Measurements from ENCODE around the gene EPPIN.
"Not testable (repeated sequence)": the region's sequence is repeated elsewhere in the genome, so short reads cannot be mapped to it uniquely, and the experiment has no call there.

EPPIN gene

GRCh38 chr20:45547206-45547770, at the start of gene EPPIN:
Gene EPPIN (minus strand): TSS chr20:45547401. CDS start chr20:45547357, 44 bp downstream.
- no peak for DNase-seq

- DNase-seq: no peak
Measured at GRCh38 chr20:45595235-45595634, 48.0 kb upstream of the EPPIN start.

DNA sequence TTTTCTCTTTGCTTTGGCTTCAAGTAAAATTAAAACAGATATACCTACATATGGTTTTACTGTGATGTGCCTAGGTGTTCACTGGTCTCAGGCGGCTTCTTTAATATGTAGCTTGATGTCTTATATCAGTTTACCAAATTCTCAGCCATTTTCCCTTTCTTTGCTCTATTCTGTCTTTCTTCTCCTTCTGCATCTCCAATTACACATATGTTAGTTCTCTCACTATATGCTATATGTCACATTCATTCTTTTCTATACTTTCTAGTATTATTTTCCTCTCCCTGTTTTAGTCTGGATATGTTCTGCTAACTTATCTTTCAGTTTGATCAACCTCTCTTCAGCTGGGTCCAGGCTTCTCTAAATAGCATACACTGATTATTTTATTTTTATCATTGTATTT, 46.3 kb upstream of the EPPIN start:
- no peak for DNase-seq

GRCh38 chr20:45592574-45593189, 45.5 kb upstream of the EPPIN start:
- DNase-seq: peak; percentile 57

DNA sequence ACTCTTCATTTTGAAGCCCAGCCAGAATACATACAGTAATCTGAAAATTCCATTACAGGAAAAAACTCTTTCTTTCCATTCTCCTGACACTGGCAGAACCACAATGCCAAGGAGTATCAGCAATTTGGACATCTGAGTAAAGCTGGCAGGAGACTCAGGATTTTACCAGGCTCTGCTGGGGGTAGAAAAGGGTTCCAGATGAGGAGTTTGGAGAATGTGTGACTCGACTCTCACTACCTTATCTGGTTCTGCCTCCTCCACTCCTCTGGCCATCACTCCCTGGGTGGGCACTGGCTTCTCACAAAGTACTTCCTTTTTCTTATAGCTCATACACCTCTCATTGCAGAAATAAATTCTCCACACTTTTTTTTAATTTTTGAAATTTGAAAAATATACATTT, 42.5 kb upstream of the EPPIN start:
- DNase-seq: no peak

DNA sequence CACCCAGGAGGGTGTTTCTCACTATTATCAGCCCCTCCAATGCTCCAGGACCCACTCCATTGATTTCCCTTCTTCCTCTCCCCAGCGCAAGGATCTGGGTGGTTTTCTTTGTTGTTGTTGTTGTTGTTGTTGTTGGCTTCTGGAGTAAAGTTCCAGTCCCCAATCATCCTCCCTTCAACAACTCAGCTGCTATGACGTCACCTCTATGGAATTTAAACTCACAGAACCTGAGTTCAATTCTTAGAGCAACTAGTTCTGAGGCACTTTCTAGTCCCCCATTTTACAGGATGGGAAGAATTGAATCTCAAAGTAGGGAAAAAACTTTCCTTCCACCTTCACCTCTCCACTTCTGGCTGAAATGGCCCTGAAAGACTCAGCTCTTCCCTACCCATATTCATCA, 41.6 kb upstream of the EPPIN start:
- DNase-seq: no peak

- DNase-seq: not testable (repeated sequence)
Measured at GRCh38 chr20:45585986-45586385, 38.8 kb upstream of the EPPIN start.

- not testable (repeated sequence) for DNase-seq
Measured at GRCh38 chr20:45584294-45584693, 37.1 kb upstream of the EPPIN start.

DNA sequence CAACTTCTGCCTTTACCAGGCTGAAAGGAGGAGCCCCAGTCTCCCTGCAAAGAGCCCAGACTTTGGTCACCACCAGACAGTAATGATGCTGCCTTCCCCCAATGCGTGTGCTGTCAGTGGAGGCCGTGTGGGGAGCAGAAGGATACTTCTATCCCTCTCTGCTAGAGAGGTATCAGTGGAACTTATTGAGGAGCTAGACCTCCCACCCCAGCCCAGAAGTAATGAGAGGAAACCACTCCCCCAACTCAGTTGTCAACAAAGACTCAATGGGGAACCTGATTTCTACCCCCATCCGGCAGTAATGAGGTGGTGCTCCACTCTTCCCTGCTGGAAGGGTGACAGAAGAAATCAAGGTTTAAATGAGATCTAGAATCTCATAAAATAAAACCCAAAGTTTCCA, 36.3 kb upstream of the EPPIN start:
- no peak for DNase-seq

- no peak for DNase-seq
Measured at GRCh38 chr20:45581702-45582101, 34.5 kb upstream of the EPPIN start.

DNA sequence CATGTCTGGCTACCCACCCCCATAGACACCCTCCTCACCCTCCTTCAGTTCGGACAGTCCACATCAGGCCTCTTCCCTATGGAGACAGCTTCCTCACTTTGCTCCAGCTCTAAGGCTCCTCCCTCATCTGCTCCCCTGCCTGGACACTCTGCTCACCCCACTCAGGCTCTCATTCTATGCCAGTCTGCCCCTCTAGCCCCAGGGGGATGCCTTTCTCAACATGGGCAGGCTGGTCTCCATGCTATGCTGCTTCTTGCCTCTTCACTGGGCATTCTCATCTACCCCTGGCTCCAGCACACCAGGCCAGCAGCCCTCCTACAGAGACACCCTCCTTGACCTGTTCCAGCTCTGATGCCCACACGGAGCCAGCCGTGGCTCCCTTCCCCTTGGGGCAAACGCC, 32.0 kb upstream of the EPPIN start, which contains the start of gene WFDC8:
Gene WFDC8, minus strand, starts transcription at position 101 of the 400 bp plus-strand sequence. Its CDS starts 37 bp downstream, at position 64.
- no peak for DNase-seq

- DNase-seq: no peak
Measured at GRCh38 chr20:45578231-45578630, 31.0 kb upstream of the EPPIN start.

DNA sequence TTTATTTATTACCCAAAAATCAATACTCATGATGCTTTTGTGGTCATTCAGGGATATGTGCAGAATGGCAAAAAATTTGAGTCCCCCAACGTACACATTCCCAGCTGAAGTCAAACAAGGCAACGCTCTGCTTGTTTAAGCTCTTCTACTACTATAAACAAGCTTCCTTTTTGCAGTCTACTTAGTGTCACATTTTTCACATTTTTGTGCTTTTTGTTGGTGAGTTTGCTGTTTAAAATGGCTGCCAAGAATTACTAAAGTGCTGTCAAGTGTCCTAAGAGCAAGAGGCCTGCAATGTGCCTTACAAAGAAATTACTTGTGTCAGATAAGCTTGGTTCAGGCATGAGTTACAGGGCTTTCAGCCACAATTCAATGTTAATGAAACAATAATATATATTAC, 29.8 kb upstream of the EPPIN start:
- DNase-seq: no peak

GRCh38 chr20:45575931-45576330, 28.7 kb upstream of the EPPIN start:
- no peak for DNase-seq

DNA sequence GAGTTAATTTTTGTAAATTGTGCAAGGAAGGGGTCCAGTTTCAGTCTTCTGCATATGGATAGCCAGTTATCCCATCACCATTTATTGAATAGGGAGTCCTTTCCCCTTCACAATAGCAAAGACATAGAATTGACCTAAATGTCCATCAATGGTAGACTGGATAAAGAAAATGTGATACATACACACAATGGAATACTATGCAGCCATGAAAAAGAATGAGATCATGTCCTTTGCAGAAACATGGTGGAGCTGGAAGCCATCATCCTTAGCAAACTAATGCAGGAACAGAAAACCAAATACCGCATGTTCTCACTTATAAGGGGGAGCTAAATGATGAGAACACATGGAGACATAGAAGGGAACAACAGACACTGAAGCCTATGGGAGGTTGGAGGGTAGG, 22.4 kb upstream of the EPPIN start:
- not testable (repeated sequence) for DNase-seq

GRCh38 chr20:45564760-45565276, 17.6 kb upstream of the EPPIN start:
- no peak for DNase-seq

DNA sequence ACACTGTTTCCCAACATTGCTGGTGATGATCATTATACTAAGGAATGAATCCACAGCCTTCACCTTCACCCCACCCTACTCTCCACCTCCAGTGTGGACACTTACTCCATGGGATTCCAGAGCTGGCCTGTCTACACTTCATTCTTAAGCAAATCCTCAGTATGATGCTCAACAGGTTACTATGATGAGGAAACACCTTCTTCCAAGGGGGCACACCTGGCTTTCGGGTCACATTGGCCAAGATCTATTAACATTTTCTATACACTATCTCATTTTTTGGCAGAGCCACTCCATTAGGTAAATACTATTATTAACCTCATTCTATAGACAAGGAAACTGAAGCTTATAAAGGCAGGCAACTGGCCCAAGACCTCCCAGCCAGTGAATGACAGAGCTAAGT, 8.0 kb upstream of the EPPIN start:
- DNase-seq: no peak

DNA sequence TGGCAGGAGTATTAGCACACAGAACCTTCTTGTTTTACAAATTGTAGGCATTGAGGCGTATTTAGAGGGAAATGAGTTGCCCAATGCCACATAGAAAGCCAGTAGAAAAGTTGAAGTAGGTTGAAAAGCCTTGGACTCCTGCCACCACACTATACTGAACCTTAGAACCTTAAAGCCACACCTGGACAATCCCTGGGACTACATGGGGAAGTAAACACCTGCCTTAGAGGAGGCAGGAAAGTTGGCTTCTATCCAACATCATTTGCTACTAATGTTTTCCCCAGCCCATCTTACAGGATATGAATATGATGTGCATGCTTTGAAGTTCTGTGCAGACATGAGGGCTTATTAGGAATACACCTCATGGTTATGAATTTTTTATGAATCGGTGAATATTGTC, 5.3 kb upstream of the EPPIN start:
- DNase-seq: no peak

GRCh38 chr20:45550765-45551164, 3.6 kb upstream of the EPPIN start:
- no peak for DNase-seq

DNA sequence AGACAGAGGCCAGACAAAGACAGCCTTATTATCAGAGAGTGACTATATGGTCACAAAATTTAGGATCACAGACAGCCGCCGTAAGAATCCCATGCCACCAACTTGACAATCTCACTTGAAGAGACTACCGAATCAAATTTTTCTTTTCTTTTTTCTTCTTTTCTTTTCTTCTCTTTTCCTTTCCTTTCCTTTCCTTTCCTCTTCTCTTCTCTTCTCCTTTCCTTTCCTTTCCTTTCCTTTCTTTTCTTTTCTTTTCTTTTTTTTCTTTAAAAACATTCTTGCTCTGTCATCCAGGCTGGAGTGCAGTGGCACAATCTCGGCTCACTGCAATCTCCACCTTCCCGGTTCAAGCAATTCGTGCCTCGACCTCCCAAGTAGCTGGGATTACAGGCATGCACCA, 1.2 kb upstream of the EPPIN start:
- no peak for DNase-seq

- no peak for DNase-seq
Measured at GRCh38 chr20:45545754-45546453, 1.3 kb downstream of the EPPIN start.

- DNase-seq: no peak
Measured at GRCh38 chr20:45545351-45545750, 1.9 kb downstream of the EPPIN start.

- DNase-seq: no peak
Measured at GRCh38 chr20:45539382-45539781, 7.8 kb downstream of the EPPIN start, which contains the start of gene WFDC6. Gene WFDC6 (minus strand): TSS chr20:45539482. CDS start chr20:45539407, 75 bp downstream.

- DNase-seq: no peak
Measured at GRCh38 chr20:45538209-45538799, 8.9 kb downstream of the EPPIN start.
